Keratinocyte (primary cell): ENCODE data around the gene ZNG1A. TPM values are rescaled to one million over a fixed set of nuclear protein-coding genes. Genes with fewer than 3 reads are reported as not detected.
"Not testable (repeated sequence)": the region's sequence is repeated elsewhere in the genome, so short reads cannot be mapped to it uniquely, and the experiment has no call there.

ENCODE experiments used
- DNase-seq: peaks from one replicate; pipeline ENCODE4 v3.0.0-alpha.2; 2011; ENCODE audit warnings: low read depth, missing footprints, low spot score
- FAIRE-seq: peaks from 2 replicates; lab custom pipeline; 2011; peaks lifted over from hg19 to GRCh38; lab: Jason Lieb, UNC
- H2AFZ ChIP-seq: 2 replicates; pipeline ENCODE4 v1.6.0; 2012; ENCODE audit warnings: low read length, control low read depth, inconsistent platforms; ENCODE audit not compliant: control insufficient read depth
- H3K27ac ChIP-seq: 2 replicates; pipeline ENCODE4 v1.5.1; 2011; ENCODE audit warnings: low read length; ENCODE audit not compliant: control insufficient read depth, insufficient read depth
- H3K27me3 ChIP-seq: 3 replicates; pipeline ENCODE4 v1.6.0; 2011; ENCODE audit warnings: low read length; ENCODE audit not compliant: control insufficient read depth, insufficient read depth; ENCODE audit errors: extremely low read depth
- H3K36me3 ChIP-seq, 2 experiments: 2 replicates in 1 of 2; 3 replicates in 1 of 2; pipeline ENCODE4 v1.5.1; 2011; ENCODE audit warnings: low read length in 2 of 2, mild to moderate bottlenecking in 1 of 2; ENCODE audit not compliant: control insufficient read depth in 2 of 2, insufficient read depth in 2 of 2; ENCODE audit errors: extremely low read depth in 1 of 2
- H3K4me1 ChIP-seq: 3 replicates; pipeline ENCODE4 v1.5.1; 2011; ENCODE audit warnings: low read length; ENCODE audit not compliant: control insufficient read depth, insufficient read depth; ENCODE audit errors: extremely low read depth
- H3K4me2 ChIP-seq: 3 replicates; pipeline ENCODE4 v1.6.0; 2011; ENCODE audit warnings: low read depth, low read length; ENCODE audit not compliant: control insufficient read depth, insufficient read depth; ENCODE audit errors: extremely low read depth
- H3K4me3 ChIP-seq, 3 experiments: fragments of 200-600 bp in 1 of 3; sonication (generic) in 1 of 3; 2 replicates in 2 of 3; 3 replicates in 1 of 3; pipeline ENCODE4 v1.5.1; 2011 to 2016; ENCODE audit warnings: low read length in 3 of 3, mild to moderate bottlenecking in 3 of 3, control low read depth in 2 of 3, inconsistent platforms in 1 of 3, low read depth in 1 of 3, mixed read lengths in 1 of 3, mixed run types in 1 of 3, moderate library complexity in 1 of 3; ENCODE audit not compliant: control insufficient read depth in 2 of 3, insufficient read depth in 2 of 3; ENCODE audit errors: extremely low read depth in 1 of 3
- H3K79me2 ChIP-seq: 2 replicates; pipeline ENCODE4 v1.6.0; 2012; ENCODE audit warnings: low read length; ENCODE audit not compliant: control insufficient read depth, insufficient read depth
- H3K9ac ChIP-seq: 3 replicates; pipeline ENCODE4 v1.6.0; 2011; ENCODE audit warnings: low read length; ENCODE audit not compliant: control insufficient read depth, insufficient read depth; ENCODE audit errors: extremely low read depth
- H3K9me1 ChIP-seq: 3 replicates; pipeline ENCODE4 v1.6.0; 2011; ENCODE audit warnings: low read length; ENCODE audit not compliant: control insufficient read depth, insufficient read depth; ENCODE audit errors: extremely low read depth
- H3K9me3 ChIP-seq: 2 replicates; pipeline ENCODE4 v1.5.1; 2012; ENCODE audit warnings: low read depth, low read length; ENCODE audit not compliant: control insufficient read depth
- H4K20me1 ChIP-seq: 3 replicates; pipeline ENCODE4 v1.6.0; 2011; ENCODE audit warnings: low read length; ENCODE audit not compliant: control insufficient read depth, insufficient read depth; ENCODE audit errors: extremely low read depth
- EZH2 ChIP-seq: IDR thresholded peaks from one replicate; pipeline ENCODE4 v1.6.1; 2012; ENCODE audit warnings: inconsistent platforms, mild to moderate bottlenecking, low read length, moderate library complexity
- dilution Hi-C: fragments of 300-500 bp; cut with MboI; formaldehyde crosslinking; loops from one replicate; pipeline ENCODE4 v1.7.0; 2020; ENCODE audit warnings: low sequenced_read_pairs; ENCODE audit not compliant: extremely low pct_ligation_motif_present
- polyA plus RNA-seq, 5 experiments: library from polyadenylated mRNA; depleted of rRNA in 3 of 5; stranded (reverse) in 3 of 5; stranded (forward) in 1 of 5; unstranded in 1 of 5; fragments of >200 nt; gene quantifications; 1 replicate in 1 of 5; 2 replicates in 3 of 5; 3 replicates in 1 of 5; pipeline versions ENCODE4 v1.2.1 to v1.2.3, GENCODE V29; 2011 to 2012; ENCODE audit warnings: missing spikeins in 2 of 5, low read depth in 1 of 5, low replicate concordance in 1 of 5
- TF ChIP-seq, protein P1 (sequence below), 3 experiments: IDR thresholded peaks in 1 of 3; conservative IDR thresholded peaks in 1 of 3; optimal IDR thresholded peaks in 1 of 3; 2 replicates in 2 of 3; 3 replicates in 1 of 3; pipeline versions ENCODE3 to v1.5.1; 2011; ENCODE audit warnings: low read length in 3 of 3, mild to moderate bottlenecking in 3 of 3, moderate library complexity in 2 of 3, control low read depth in 1 of 3, inconsistent platforms in 1 of 3; ENCODE audit not compliant: insufficient read depth in 2 of 3; ENCODE audit errors: extremely low read depth in 1 of 3

ZNG1A gene
- polyA plus RNA-seq, 1 donor (not counting 4 experiments of a cell fraction or from before 2014, with no cell fraction given): 50.0 TPM

GRCh38 chr9:219670-220365 is 41.0 kb upstream of the ZNG1A start:
- Histone ChIP-seq H3K27me3 (no peaks in the 10 kb centered on the region), H3K9me1 (no peaks in the 10 kb centered on the region), H3K4me2 (no peak overlapping the region), H3K9me3 (no peaks in the 10 kb centered on the region), H2AFZ (no peak overlapping the region), H4K20me1 (no peaks in the 10 kb centered on the region), H3K4me3 (no peak overlapping the region), H3K36me3 (no peaks in the 10 kb centered on the region), H3K79me2 (no peaks in the 10 kb centered on the region), H3K27ac (no peak overlapping the region), H3K9ac (no peak overlapping the region), H3K4me1 (peaks cover 8% of the 10 kb centered on the region)
- TF ChIP-seq EZH2: no peak
- TF ChIP-seq, protein P1, sequence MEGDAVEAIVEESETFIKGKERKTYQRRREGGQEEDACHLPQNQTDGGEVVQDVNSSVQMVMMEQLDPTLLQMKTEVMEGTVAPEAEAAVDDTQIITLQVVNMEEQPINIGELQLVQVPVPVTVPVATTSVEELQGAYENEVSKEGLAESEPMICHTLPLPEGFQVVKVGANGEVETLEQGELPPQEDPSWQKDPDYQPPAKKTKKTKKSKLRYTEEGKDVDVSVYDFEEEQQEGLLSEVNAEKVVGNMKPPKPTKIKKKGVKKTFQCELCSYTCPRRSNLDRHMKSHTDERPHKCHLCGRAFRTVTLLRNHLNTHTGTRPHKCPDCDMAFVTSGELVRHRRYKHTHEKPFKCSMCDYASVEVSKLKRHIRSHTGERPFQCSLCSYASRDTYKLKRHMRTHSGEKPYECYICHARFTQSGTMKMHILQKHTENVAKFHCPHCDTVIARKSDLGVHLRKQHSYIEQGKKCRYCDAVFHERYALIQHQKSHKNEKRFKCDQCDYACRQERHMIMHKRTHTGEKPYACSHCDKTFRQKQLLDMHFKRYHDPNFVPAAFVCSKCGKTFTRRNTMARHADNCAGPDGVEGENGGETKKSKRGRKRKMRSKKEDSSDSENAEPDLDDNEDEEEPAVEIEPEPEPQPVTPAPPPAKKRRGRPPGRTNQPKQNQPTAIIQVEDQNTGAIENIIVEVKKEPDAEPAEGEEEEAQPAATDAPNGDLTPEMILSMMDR (optimal IDR thresholded peaks at IDR 0.05 in 1 of 3, IDR thresholded peaks at IDR 0.05 in 1 of 3, conservative IDR thresholded peaks at IDR 0.05 in 1 of 3; ENCODE audit: extremely low read depth in 1 of 3, insufficient read depth in 2 of 3, low read length in 3 of 3): no peak
- FAIRE-seq: no peak
- DNase-seq: no peak
- dilution Hi-C loops: no loop called here

GRCh38 chr9:219036-219435 is 40.2 kb upstream of the ZNG1A start:
- H3K9ac ChIP-seq, H3K4me2 ChIP-seq, H2AFZ ChIP-seq, H3K9me3 ChIP-seq, dilution Hi-C loops, DNase-seq, H3K27ac ChIP-seq, H4K20me1 ChIP-seq, H3K4me1 ChIP-seq, FAIRE-seq, H3K4me3 ChIP-seq, H3K9me1 ChIP-seq, H3K36me3 ChIP-seq, H3K79me2 ChIP-seq, H3K27me3 ChIP-seq: not testable (repeated sequence)

GRCh38 chr9:217950-218349 is 39.1 kb upstream of the ZNG1A start:
- Histone ChIP-seq H3K4me3 (no peak overlapping the region), H3K4me2 (no peak overlapping the region), H3K4me1 (peaks cover 3% of the 10 kb centered on the region), H4K20me1 (no peaks in the 10 kb centered on the region), H3K36me3 (no peaks in the 10 kb centered on the region), H2AFZ (no peak overlapping the region), H3K27me3 (no peaks in the 10 kb centered on the region), H3K9ac (no peak overlapping the region), H3K79me2 (no peaks in the 10 kb centered on the region), H3K27ac (no peak overlapping the region), H3K9me3 (no peaks in the 10 kb centered on the region), H3K9me1 (no peaks in the 10 kb centered on the region)
- dilution Hi-C loops: no loop called here
- TF ChIP-seq, protein P1 (optimal IDR thresholded peaks at IDR 0.05 in 1 of 3, IDR thresholded peaks at IDR 0.05 in 1 of 3, conservative IDR thresholded peaks at IDR 0.05 in 1 of 3; ENCODE audit: extremely low read depth in 1 of 3, insufficient read depth in 2 of 3, low read length in 3 of 3): no peak
- no peak for TF ChIP-seq EZH2
- no peak for FAIRE-seq
- no peak for DNase-seq
